ENCODE results near the gene CDH23.

The CDH23 gene

DNA sequence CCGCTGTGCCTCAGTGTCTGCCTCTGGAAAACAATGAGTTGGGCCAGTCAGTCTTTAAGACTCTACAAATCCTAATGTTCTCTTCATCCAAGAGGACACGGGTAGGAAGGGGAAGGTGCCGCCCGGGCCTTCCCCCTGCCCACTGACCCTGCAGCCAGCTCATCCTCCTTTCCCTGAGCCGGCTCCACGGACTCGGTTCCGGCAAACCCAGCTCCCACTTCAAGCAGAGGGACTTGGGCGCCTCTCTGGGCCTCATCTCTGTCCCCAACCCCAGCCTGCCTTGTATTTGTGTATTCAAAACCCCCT lies 227.2 kb downstream of the CDH23 start:
- Histone ChIP-seq H3K4me1 (ENCODE audit: control insufficient read depth, insufficient read depth, low read length) (peaks cover 35% of the 10 kb centered on the region), H3K36me3 (ENCODE audit: control insufficient read depth, insufficient read depth, low read length) (no peaks in the 10 kb centered on the region), H3K9me3 (ENCODE audit: control insufficient read depth, low read length) (no peaks in the 10 kb centered on the region), H3K4me3 (ENCODE audit: low read length) (no peak overlapping the region), H3K27me3 (ENCODE audit: control insufficient read depth, insufficient read depth, low read length) (no peaks in the 10 kb centered on the region), H3K9ac (ENCODE audit: low read length) (no peak overlapping the region)

DNA sequence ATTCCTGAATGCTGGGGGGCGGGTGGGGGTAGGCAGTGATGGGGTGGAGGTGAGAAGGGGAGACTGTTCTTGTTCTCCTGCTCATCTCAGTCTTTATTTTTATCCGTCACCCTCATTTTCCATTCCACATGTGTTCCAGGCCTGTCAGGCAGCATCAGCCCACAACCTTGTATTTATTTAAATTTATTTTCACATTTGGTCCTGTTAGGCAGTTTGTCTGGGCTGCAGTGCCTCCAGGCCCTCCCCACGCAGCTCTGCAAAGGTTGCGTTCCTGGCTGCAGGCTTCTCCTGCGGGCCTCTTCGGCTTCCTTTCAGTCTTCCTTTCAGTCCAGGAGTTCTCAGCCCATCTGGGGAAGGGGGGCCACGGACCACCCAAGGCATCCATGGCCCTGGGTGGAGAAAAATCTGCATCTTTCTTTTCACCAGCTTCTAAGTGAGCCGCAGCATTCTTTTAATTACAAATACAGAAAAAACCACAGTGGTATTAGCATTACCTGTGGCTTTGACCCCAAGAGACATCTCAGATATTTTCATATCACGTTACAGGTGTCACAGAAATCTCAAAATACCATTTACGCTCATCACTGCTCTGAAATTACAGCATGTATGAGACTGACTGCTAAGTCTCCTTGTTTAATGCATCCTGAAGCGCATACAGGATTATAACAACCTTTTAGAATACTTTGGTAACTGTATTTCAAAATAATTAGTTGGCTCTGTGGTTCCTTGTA lies 228.9 kb downstream of the CDH23 start:
- Histone ChIP-seq H3K27me3 (ENCODE audit: control insufficient read depth, insufficient read depth, low read length) (no peaks in the 10 kb centered on the region), H3K9ac (ENCODE audit: low read length) (no peak overlapping the region), H3K4me3 (ENCODE audit: low read length) (no peak overlapping the region), H3K36me3 (ENCODE audit: control insufficient read depth, insufficient read depth, low read length) (no peaks in the 10 kb centered on the region), H3K9me3 (ENCODE audit: control insufficient read depth, low read length) (no peaks in the 10 kb centered on the region), H3K4me1 (ENCODE audit: control insufficient read depth, insufficient read depth, low read length) (peaks cover 31% of the 10 kb centered on the region)

DNA sequence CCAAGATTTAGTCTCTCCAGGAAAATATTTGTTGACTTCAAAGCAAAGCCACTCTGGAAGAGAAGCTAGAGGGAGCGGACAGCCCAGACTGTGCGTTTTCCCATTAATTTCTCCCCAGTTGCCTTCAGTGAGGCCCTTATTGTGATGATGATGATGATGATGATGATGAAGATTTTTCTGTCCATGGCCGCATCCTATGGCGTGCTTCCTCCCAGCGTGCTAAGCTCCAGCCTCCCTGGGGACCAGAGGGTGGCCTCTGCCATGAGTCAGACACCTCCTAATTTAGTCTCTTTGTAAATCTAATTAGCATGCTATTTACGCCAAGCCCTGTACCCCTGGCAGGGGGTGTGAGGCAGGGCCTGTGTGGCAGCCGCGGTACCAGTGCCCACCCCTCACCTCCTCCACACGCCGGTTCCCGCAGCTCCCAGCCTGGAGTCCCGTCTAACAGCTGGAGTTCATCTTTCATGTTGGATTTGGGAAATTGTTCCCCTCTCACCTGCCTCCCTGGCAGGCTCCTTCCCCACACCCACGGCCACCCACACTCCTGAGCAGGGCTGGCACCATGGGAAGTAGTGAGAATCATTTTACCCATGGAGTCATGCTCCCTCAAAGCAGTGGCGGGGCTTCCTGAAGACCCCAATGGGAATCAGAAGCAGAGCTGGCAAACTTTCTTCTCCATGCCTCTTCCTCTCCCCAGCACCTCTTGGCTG lies 230.7 kb downstream of the CDH23 start:
- no peak overlapping the region for H3K4me3 ChIP-seq (ENCODE audit: low read length)
- no peak overlapping the region for H3K9ac ChIP-seq (ENCODE audit: low read length)
- H3K36me3 ChIP-seq (ENCODE audit: control insufficient read depth, insufficient read depth, low read length), result no peaks in the 10 kb centered on the region
- no peaks in the 10 kb centered on the region for H3K27me3 ChIP-seq (ENCODE audit: control insufficient read depth, insufficient read depth, low read length)
- H3K9me3 ChIP-seq (ENCODE audit: control insufficient read depth, low read length), result no peaks in the 10 kb centered on the region
- peaks cover 17% of the 10 kb centered on the region for H3K4me1 ChIP-seq (ENCODE audit: control insufficient read depth, insufficient read depth, low read length)

DNA sequence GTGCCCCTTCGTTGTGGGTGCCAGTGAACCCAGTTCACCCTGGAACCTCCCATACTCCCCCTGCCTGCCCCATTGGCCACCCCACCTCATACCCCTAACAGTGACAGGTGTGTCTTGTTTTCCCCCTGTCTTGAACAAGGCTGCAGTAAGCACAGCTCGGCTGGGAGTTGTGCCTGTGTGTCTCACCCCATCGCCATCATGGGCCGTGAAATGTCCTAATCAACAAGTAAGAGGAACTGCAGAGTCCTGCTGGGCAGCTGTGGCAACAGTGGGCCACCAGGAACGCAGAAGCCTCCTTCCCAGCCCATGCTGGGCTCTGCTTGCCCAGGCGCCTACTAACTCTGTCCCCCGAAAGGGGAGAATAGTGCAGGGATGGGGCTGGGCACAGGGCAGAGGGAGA lies 231.2 kb downstream of the CDH23 start:
- H3K27me3 ChIP-seq (ENCODE audit: control insufficient read depth, insufficient read depth, low read length), result no peaks in the 10 kb centered on the region
- no peak overlapping the region for H3K4me3 ChIP-seq (ENCODE audit: low read length)
- H3K9me3 ChIP-seq (ENCODE audit: control insufficient read depth, low read length), result no peaks in the 10 kb centered on the region
- H3K36me3 ChIP-seq (ENCODE audit: control insufficient read depth, insufficient read depth, low read length), result no peaks in the 10 kb centered on the region
- H3K9ac ChIP-seq (ENCODE audit: low read length), result no peak overlapping the region
- peaks cover 17% of the 10 kb centered on the region for H3K4me1 ChIP-seq (ENCODE audit: control insufficient read depth, insufficient read depth, low read length)

DNA sequence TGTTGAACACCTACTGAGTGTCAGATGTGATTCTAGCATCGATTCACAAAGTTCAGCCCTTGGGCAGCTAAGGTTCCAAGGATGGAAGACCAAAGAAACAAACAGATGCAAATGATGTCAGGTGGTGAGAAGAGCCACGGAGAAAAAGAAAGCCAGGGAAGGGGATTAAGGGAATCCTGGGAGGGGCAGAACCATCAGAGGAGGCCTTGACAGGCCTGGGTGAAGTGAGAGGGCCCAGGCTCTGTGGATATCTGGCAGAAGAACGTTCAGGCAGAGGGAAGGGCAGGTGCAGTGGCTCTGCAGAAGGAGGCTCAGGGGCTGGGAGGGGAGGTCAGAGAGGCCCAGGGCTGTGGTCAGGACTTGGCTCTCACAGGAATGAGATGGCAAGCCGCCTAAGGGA lies 232.4 kb downstream of the CDH23 start:
- peaks cover 20% of the 10 kb centered on the region for H3K4me1 ChIP-seq (ENCODE audit: control insufficient read depth, insufficient read depth, low read length)
- H3K4me3 ChIP-seq (ENCODE audit: low read length), result no peak overlapping the region
- H3K27me3 ChIP-seq (ENCODE audit: control insufficient read depth, insufficient read depth, low read length), result no peaks in the 10 kb centered on the region
- H3K36me3 ChIP-seq (ENCODE audit: control insufficient read depth, insufficient read depth, low read length), result no peaks in the 10 kb centered on the region
- H3K9ac ChIP-seq (ENCODE audit: low read length), result no peak overlapping the region
- no peaks in the 10 kb centered on the region for H3K9me3 ChIP-seq (ENCODE audit: control insufficient read depth, low read length)

DNA sequence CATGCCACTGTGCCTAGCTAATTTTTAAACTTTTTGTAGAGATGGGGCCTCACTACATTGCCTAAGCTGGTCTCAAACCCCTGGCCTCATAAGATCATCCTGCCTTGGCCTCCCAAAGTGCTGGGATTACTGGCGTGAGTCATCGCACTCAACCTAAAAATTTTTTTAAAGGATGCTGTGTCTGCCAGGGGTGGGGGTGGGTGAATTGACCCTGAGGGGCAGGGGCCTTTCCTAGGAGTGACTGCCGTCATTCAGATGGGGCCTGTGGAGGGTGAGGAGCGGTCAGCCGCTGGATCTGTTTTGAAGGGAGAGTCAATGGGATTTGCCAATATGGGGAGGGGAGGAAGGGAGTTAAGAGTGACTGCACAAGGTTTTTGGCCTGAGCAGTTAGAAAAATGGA lies 233.4 kb downstream of the CDH23 start:
- Histone ChIP-seq H3K9ac (ENCODE audit: low read length) (no peak overlapping the region), H3K36me3 (ENCODE audit: control insufficient read depth, insufficient read depth, low read length) (no peaks in the 10 kb centered on the region), H3K9me3 (ENCODE audit: control insufficient read depth, low read length) (no peaks in the 10 kb centered on the region), H3K27me3 (ENCODE audit: control insufficient read depth, insufficient read depth, low read length) (no peaks in the 10 kb centered on the region), H3K4me1 (ENCODE audit: control insufficient read depth, insufficient read depth, low read length) (peaks cover 30% of the 10 kb centered on the region), H3K4me3 (ENCODE audit: low read length) (no peak overlapping the region)

DNA sequence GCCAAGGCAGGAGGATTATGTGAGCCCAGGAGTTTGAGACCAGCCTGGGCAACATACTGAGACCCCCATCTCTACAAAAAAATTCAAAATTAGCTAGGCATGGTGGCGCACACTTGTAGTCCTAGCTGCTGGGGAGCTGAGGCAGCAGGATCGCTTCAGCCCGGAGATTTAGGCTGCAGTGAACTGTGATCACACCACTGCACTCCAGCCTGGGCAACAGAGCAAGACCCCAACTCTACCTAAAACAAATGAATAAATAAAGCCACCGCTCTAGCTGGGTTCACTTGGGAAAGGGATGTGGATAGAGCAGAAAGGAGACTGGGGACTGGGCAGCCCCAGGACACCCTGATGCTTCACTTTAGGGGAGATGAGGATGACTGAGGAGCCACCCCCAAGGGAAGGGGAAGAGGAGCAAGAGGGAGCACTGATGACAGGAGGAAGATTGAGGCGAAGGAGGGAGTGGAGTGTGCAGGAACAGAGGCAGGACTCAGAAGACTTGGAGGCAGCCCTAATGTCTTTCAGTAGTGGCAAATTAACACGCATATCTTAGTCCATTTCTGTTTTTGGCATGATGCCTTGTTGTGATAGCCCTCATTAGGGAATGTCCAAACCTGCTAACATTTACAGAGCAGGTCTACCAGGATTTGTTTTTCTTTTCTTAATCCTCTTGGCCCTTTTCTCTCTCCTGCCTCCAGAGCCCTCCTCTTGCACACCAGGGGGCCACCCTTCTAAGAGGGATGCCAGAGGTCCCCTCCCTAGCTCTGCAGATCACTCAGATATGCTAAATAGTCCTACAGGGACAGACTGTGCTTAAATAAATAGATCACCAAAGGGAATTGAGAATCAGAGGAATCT lies 234.5 kb downstream of the CDH23 start:
- H3K9me3 ChIP-seq (ENCODE audit: control insufficient read depth, low read length), result no peaks in the 10 kb centered on the region
- no peak overlapping the region for H3K4me3 ChIP-seq (ENCODE audit: low read length)
- H3K27me3 ChIP-seq (ENCODE audit: control insufficient read depth, insufficient read depth, low read length), result no peaks in the 10 kb centered on the region
- H3K36me3 ChIP-seq (ENCODE audit: control insufficient read depth, insufficient read depth, low read length), result no peaks in the 10 kb centered on the region
- peaks cover 41% of the 10 kb centered on the region for H3K4me1 ChIP-seq (ENCODE audit: control insufficient read depth, insufficient read depth, low read length)
- no peak overlapping the region for H3K9ac ChIP-seq (ENCODE audit: low read length)

DNA sequence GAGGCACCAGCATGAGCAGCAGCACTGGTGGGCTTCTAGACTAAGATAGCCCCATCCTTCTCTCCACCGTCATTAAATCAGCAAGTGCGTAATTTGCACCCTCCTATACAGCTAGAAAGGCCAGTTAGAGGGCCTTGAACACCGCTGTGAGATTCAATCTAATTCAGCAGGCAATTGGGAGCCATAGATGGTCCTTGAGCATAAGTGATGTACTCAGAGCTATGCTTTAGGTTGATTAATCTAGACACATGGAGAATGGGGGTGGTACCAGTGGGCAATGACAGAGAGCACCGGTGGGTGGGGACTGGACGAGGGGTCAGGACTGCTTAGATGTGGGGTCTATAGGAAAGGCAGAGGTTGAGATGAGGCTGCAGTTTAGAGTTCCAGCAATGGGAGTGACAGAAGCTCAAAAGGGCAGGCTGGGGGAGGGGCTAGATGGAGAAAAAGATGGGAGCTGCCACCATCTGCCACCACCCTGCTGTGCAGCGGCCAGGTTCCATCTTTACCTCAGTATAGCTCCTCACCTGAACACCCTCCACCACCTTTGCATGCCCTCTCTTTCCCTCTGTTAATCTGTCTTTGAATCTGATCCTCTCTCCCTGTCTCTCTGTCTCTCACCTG lies 235.6 kb downstream of the CDH23 start:
- Histone ChIP-seq H3K36me3 (ENCODE audit: control insufficient read depth, insufficient read depth, low read length) (no peaks in the 10 kb centered on the region), H3K9me3 (ENCODE audit: control insufficient read depth, low read length) (no peaks in the 10 kb centered on the region), H3K4me3 (ENCODE audit: low read length) (no peak overlapping the region), H3K27me3 (ENCODE audit: control insufficient read depth, insufficient read depth, low read length) (no peaks in the 10 kb centered on the region), H3K4me1 (ENCODE audit: control insufficient read depth, insufficient read depth, low read length) (peaks cover 51% of the 10 kb centered on the region), H3K9ac (ENCODE audit: low read length) (no peak overlapping the region)

DNA sequence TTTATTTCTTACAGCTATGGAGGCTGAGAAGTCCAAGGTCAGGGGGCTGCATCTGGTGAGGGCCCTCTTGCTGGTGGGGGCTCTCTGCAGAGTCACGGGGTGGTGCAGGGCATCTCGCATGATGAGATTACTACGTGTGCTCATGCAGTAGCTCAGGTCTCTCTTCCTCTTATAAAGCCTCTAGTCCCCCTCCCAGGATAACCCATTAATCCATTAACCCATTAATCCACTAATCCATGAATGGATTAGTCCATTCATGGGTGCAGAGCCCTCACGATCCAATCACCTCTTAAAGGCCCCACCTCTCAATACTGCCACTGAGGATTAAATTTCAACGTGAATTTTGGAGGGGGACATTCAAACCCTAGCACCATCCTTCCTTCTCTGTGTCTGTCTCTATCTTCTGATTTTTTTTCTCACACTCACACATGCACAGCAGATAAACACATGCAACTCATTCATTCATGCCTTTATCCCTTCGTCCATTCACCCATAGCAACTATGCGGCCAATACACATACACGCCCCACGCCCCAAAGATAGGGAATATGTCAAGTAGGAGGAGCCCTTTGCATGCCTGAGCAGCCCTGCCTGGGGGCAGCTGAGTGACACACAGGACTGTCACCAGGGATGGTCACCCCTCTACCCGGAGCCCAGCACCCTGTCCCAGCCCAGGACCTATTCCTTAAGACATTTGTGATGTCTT lies 236.3 kb downstream of the CDH23 start:
- Histone ChIP-seq H3K36me3 (ENCODE audit: control insufficient read depth, insufficient read depth, low read length) (no peaks in the 10 kb centered on the region), H3K4me1 (ENCODE audit: control insufficient read depth, insufficient read depth, low read length) (peaks cover 58% of the 10 kb centered on the region), H3K9ac (ENCODE audit: low read length) (no peak overlapping the region), H3K27me3 (ENCODE audit: control insufficient read depth, insufficient read depth, low read length) (no peaks in the 10 kb centered on the region), H3K9me3 (ENCODE audit: control insufficient read depth, low read length) (no peaks in the 10 kb centered on the region), H3K4me3 (ENCODE audit: low read length) (no peak overlapping the region)

DNA sequence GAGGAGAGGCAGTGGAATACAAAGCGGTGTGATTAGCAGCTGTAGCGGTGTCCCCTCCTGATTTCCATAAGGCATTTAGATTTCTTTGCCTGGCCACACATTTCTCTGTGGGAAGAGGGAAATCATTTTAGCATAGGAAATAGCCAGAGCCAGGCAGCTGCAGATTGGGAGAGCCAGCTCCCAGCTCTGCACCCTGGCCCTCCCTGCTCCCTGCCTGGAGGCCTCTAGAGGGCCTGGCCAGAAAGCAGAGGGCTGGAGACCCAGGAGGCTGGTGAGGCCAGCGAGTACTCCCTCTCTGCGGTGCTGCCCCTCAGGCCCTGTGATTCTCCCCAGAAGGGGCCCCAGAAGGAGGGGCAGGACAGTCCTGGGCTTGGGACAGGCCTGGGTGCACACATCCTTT lies 237.2 kb downstream of the CDH23 start:
- Histone ChIP-seq H3K9me3 (ENCODE audit: control insufficient read depth, low read length) (no peaks in the 10 kb centered on the region), H3K4me1 (ENCODE audit: control insufficient read depth, insufficient read depth, low read length) (peaks cover 67% of the 10 kb centered on the region), H3K4me3 (ENCODE audit: low read length) (no peak overlapping the region), H3K36me3 (ENCODE audit: control insufficient read depth, insufficient read depth, low read length) (no peaks in the 10 kb centered on the region), H3K27me3 (ENCODE audit: control insufficient read depth, insufficient read depth, low read length) (no peaks in the 10 kb centered on the region), H3K9ac (ENCODE audit: low read length) (no peak overlapping the region)

DNA sequence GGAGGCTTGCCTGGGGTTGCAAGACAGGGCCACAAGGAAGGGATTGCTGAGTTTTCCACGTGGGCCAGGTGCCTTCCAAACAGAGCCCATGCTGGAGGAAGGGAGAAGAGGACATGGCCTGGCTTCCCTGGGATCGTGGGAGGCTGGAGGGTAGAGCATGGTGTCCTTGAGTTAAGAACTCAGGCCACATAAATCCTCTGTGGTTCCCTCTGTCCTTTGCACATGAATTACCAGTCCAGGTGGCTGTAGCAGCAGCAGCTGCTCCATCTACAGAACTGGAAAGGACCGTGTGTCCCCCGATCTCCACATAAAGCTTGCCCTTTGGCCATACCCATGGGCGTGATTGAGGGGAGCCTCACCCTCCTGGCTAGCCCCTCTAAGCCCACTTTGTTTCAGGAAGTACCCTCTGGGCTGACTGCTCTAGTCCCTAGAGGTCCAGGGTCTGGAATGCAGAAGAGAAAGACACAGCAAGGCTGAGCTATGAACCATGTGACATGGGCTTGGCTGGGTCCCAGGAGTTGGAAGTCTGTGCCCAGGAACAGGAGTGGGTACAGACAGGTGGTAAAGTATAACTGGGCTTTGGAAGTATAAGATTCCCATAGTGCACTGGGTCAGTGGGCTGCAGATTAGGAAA lies 237.9 kb downstream of the CDH23 start:
- H3K27me3 ChIP-seq (ENCODE audit: control insufficient read depth, insufficient read depth, low read length), result no peaks in the 10 kb centered on the region
- no peak overlapping the region for H3K9ac ChIP-seq (ENCODE audit: low read length)
- H3K36me3 ChIP-seq (ENCODE audit: control insufficient read depth, insufficient read depth, low read length), result no peaks in the 10 kb centered on the region
- H3K9me3 ChIP-seq (ENCODE audit: control insufficient read depth, low read length), result no peaks in the 10 kb centered on the region
- no peak overlapping the region for H3K4me3 ChIP-seq (ENCODE audit: low read length)
- peaks cover 74% of the 10 kb centered on the region for H3K4me1 ChIP-seq (ENCODE audit: control insufficient read depth, insufficient read depth, low read length)
